Stimulated activated CD4-positive, alpha-beta T cell treated with anti-CD3 and anti-CD28 coated beads, Interleukin-4, amount 100 ng/mL, for 24 hours (primary cell): ENCODE data around the gene LDLRAD3.
A peak's percentile ranks its signal among the peaks of the same experiment; 100 is the strongest.
"Not testable (repeated sequence)": the region's sequence is repeated elsewhere in the genome, so short reads cannot be mapped to it uniquely, and the experiment has no call there.

Experiments
- DNase-seq: peaks from one replicate; pipeline ENCODE4 v3.0.0-alpha.2; 2020

LDLRAD3 gene

GRCh38 chr11:35943713-35944502 lies at the start of gene LDLRAD3:
TSS of gene LDLRAD3 (plus strand) at chr11:35944062. CDS start at chr11:35944099, 37 bp downstream.
- peak; percentile 32 for DNase-seq

DNA sequence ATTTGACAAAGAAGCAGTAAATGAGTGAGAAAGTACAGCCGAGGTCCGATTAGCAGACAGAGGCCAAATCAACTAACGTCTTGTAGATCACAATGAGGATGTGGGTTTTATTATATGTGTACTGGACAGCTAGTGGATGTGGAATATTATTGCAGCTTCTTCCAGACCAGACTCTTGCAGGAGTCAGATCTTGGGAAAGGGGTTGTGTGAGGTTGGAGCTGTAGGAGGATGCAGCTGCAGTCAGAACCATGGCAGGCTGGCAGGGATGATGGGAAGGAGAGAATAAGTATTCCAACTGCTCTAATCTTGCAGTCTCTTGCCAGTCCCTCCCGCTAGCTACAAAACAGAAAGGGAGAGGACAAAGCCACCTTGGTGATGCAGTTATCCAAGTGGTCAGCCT lies 46.8 kb upstream of the LDLRAD3 start:
- no peak for DNase-seq

GRCh38 chr11:35902961-35903360 lies 40.9 kb upstream of the LDLRAD3 start:
- DNase-seq: no peak

GRCh38 chr11:35905646-35906276 lies 38.1 kb upstream of the LDLRAD3 start:
- no peak for DNase-seq

DNA sequence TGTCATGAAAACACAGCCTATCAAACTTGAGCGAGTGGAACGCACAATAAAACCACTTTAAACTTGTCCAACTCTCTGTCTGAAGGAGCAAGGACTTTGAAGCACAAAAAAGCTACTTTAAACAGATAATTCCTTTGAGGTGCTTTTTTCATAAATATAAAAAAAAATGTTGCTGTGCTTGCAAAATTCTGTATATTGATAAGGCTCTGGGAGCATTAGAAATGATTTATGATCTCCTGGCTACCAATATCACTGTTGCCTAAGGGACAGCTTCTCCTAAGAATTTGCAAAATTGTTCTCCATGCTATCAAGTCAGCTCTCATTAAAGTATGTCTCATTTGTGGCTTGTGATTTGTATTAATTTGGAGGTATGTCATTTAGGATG lies 37.6 kb upstream of the LDLRAD3 start:
- no peak for DNase-seq

DNA sequence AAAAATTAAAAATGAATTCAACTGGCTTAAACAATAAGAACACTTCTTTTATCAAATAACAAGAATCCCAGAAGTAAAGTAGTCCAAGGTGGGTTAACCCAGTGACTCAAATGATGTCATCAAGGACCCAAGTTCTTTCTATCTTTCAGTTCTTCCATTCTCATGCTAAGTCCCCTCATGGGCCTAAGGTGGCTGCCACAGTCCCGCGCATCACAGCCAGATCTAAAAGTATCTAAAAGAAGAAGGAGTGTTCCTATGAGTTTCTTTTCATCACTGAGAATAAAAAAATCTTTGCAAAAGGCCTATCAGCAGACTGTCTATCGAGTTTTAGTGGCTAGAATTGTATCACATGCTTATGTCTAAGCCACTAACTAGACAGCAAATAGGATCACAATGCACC lies 37.2 kb upstream of the LDLRAD3 start:
- no peak for DNase-seq

DNA sequence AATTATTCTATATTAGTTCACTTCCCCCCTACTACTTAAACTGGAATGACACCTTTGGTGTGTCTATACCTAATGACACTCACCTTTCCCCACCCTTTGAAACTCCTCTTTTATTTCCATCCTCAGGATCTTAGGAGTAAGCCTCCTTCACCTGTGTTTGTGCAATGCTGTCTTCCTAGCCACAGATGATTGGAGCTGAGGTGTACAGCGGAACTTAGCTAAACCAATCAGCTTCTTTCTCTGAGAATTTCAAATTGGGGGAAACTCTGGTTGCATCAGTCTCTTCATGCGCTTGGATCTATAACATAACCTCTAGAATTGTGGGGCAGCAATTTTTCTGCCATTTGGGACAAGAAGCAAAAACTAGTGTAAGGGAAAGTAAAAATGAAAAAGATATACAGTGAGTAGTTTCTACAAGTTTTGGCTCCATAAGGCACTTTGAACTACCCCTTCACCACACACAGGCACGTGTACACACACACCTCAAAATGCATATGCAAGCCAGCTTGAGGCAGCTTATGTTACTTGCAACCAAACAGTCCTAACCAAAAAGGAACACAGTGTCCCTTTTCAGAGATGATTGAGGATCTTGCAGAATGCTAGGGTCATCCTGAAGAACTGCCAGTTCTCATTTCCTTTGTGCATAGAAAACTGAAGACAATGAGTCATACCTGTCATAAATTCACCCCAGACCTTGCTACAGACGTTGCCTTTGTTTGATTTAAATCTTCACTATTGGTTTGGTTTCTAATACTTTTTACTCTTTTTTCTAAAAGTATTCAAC lies 36.0 kb upstream of the LDLRAD3 start:
- DNase-seq: no peak

GRCh38 chr11:35908432-35908771 lies 35.5 kb upstream of the LDLRAD3 start:
- DNase-seq: not testable (repeated sequence)

DNA sequence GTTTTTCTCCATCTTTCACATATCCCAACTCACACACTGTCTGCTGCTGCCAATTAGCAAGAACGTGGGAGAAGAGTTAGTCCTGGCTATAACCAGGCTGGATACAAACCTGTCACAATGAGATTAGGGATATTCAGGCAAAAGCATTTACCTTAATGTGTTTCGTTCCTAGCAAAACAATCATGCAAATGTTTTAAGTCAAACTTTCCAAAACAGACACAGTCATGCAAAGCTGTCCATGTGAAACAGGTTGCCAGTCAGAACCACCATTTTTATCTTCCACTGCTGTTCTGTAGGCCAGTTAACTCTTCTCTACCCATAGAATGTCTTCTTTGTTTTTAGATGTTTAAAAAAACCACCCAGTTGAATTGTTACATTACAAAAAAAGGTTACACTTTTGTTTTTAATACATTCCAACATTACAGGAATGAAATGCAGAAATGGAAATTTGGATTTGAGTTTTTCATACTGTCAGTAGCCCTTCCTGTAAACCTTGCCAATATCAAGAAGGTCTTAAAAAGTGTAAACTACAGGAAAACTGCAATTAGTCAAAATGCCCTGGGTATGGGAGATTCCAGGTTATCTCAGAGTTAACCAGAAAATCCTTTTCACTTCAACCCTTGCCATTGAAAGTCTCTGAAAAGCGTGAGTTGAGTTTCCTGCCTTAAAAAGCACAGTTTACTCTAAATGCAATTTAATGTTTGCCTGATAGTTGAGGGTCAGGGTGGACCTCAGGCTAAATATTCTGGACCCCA lies 34.2 kb upstream of the LDLRAD3 start:
- no peak for DNase-seq

DNA sequence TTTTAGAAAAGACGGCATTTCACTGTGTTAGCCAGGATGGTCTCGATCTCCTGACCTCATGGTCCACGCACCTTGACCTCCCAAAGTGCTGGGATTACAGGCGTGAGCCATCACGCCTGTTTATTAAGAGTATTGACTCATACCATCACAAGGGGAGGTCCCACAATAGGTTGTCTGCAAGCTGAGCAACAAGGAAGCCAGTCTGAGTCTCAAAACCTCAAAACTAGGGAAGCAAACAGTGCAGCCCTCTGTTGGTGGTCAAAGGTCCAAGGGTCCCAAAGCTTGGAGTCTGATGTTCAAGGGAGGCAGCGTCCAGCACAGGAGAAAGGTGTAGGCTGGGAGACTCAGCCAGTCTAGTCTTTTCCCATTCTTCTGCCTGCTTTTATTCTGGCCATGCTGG lies 32.8 kb upstream of the LDLRAD3 start:
- DNase-seq: no peak

- no peak for DNase-seq
Measured at GRCh38 chr11:35911616-35912165, 32.2 kb upstream of the LDLRAD3 start.

DNA sequence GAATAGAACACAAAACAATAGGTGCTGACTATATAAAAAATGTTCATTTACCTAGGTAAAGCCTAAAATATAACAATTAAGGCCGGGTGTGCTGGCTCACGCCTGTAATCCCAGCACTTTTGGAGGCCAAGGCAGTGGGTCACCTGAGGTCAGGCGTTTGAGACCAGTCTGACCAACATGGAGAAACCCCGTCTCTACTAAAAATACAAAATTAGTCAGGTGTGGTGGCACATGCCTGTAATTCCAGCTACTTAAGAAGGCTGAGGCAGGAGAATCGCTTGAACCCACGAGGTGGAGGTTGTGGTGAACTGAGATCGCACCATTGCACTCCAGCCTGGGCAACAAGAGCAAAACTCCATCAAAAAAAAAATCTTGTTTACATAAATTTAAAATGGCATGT lies 31.4 kb upstream of the LDLRAD3 start:
- DNase-seq: not testable (repeated sequence)

- no peak for DNase-seq
Measured at GRCh38 chr11:35912883-35913624, 30.8 kb upstream of the LDLRAD3 start.

DNA sequence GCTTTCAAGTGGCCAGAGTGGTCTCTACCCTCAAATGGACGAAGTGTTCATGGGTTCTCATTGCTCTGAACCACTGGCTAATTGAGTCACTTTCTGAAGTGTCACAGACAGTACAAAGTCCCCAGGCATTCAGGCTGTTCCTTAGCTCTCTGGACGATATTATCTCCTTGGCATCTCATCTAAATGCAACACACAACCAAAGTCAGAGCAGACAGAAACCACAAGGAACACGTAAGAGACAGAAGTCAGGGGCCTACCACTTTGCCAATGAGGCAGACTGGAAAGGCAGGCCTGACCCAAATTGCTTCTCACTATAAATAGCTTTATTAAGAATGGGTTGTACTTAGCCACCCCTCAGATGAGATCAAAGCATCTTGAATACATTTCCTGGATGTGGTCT lies 29.0 kb upstream of the LDLRAD3 start:
- DNase-seq: no peak

DNA sequence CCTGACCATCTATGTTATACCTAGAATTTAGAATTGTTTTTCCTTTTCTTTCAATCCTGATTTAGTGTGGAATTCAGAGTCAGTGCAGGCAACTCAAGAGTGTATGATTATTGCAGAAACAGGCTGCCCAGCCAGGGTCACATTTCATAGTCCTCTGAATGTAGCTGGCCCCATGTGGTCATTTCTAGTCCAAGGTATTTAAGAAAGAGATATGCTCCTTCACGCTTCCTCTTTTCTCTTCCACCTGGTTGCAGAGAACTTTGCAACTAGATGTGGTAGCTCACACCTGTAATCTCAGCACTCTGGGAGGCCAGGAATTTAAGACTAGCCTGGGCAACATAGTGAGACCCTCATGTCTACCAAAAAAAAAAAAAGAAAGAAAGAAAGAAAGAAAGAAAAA lies 27.6 kb upstream of the LDLRAD3 start:
- DNase-seq: no peak

GRCh38 chr11:35917676-35918075 lies 26.2 kb upstream of the LDLRAD3 start:
- DNase-seq: no peak

- DNase-seq: no peak
Measured at GRCh38 chr11:35918716-35919115, 25.1 kb upstream of the LDLRAD3 start.

DNA sequence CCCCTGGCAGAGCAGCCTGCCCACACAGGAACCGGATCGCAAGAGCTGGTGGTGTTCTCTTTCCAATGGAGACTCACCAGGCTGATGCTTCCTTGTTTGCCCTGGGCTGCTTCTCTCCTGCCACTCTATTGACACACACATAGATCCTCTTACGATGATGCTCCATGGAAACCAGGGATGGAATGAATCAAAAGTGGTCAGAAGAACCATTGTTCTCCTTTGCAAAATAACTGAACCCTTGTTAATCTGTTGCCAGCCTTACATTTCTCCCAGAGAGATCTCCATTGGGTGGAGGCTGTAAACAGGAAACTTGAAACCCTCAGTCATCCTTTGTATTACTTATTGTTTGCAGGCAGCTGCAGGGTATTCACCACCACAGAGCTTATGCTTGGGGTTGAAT lies 24.6 kb upstream of the LDLRAD3 start:
- no peak for DNase-seq

- DNase-seq: no peak
Measured at GRCh38 chr11:35923452-35923851, 20.4 kb upstream of the LDLRAD3 start.

DNA sequence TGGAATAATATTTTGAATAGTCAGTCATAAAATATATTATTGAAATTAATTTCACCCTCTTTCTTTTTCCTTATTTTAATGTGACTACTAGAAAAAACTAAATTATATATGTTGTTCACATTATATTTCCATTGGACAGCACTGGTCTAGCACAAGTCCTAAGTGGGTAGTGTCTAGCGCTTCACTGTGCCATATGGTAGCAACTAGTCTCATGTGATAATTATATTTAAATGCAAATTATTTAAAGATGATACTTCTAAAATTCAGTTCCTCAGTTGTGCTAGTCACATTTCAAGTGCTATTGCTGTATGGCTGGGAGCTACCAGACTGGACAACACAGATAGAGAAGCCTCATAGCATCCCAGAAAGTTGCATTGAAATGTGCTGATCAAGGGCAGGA lies 19.1 kb upstream of the LDLRAD3 start:
- DNase-seq: no peak

DNA sequence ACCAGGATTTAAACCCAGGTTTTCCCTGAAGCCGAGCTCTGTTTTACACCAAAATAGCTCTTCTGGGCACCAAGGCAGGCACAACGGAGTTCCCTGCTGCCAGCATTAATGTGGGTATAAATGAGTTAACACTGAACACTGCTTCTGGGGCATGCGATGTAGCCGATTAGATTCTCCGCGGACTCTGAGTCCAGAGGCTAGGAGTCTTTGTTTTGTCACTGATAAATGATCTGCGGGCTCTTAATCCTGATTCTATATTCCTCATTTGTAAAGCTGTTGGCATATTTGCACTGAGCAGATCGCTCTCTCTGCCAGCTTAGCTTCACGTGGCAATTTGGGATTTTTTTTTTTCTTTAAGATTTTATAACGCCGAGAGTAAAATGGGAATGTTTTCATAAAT lies 16.8 kb upstream of the LDLRAD3 start:
- no peak for DNase-seq

DNA sequence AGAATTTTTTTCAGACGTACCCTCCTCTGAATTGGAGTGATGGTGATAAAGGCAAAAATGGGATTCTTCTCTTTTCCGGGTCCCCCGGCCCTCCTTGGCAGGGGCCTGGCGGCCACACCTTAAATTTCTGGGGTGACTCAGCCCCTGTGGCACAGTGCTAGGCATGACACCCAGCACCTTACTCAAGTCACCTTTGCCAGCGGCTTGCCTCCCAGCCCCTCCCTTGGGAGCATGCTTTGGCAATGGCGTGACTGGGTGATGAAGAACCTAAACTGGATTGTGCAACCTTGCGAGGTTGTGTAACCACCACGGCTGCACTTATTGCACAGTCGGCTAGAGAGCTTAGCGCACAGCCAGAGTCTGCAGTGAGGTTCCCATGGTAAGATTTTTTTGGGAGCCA lies 16.2 kb upstream of the LDLRAD3 start:
- no peak for DNase-seq
